ENCODE data around the gene SEC61A1.

DNA sequence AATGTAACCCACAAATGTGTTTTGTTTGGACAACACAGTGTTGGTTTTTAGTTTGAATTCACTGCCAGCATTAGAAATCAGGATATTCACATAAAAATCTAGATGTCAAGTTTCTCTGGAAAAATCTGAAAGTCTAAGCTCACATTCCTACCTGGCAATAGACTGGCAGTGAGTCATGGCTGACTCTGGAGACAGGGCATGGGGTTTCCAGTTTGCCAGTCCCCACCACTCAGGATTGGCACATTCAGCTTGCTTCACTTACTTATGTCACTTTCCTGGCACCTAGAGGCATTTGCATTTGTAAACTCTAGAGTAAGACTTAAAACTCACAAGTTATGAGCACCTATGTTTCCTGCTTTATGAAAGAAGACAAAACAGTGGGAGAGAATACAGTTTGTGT is 19.1 kb upstream of the SEC61A1 start:
- TF ChIP-seq, protein P1, sequence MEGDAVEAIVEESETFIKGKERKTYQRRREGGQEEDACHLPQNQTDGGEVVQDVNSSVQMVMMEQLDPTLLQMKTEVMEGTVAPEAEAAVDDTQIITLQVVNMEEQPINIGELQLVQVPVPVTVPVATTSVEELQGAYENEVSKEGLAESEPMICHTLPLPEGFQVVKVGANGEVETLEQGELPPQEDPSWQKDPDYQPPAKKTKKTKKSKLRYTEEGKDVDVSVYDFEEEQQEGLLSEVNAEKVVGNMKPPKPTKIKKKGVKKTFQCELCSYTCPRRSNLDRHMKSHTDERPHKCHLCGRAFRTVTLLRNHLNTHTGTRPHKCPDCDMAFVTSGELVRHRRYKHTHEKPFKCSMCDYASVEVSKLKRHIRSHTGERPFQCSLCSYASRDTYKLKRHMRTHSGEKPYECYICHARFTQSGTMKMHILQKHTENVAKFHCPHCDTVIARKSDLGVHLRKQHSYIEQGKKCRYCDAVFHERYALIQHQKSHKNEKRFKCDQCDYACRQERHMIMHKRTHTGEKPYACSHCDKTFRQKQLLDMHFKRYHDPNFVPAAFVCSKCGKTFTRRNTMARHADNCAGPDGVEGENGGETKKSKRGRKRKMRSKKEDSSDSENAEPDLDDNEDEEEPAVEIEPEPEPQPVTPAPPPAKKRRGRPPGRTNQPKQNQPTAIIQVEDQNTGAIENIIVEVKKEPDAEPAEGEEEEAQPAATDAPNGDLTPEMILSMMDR (IDR thresholded peaks at IDR 0.05): no peak
- no peak for TF ChIP-seq EP300 (IDR thresholded peaks at IDR 0.05)
- no peak for TF ChIP-seq POLR2A (IDR thresholded peaks at IDR 0.05)
- TF ChIP-seq POLR2AphosphoS5 (IDR thresholded peaks at IDR 0.05): no peak

All from gastroesophageal sphincter (tissue), 3 donors.